GM06990 (cell line): Measurements from ENCODE around the gene KLHL11.

ENCODE experiments used
- DNase-seq: peaks from one replicate; pipeline ENCODE4 v3.0.0-alpha.2; 2011; ENCODE audit not compliant: insufficient read length; ENCODE audit errors: extremely low read depth
- H3K27me3 ChIP-seq: replicated peaks from 2 replicates; pipeline ENCODE4 v1.6.0; 2011; ENCODE audit warnings: low read length; ENCODE audit not compliant: control insufficient read depth, insufficient read depth
- H3K36me3 ChIP-seq: 2 replicates; pipeline ENCODE4 v1.5.1; 2011; ENCODE audit warnings: low read length; ENCODE audit not compliant: control insufficient read depth, insufficient read depth
- H3K4me3 ChIP-seq: replicated peaks from 2 replicates; pipeline ENCODE4 v1.5.1; 2011; ENCODE audit warnings: low read depth, mild to moderate bottlenecking, control low read depth, low read length
- TF ChIP-seq, protein P1 (sequence below): IDR thresholded peaks from 2 replicates; pipeline ENCODE4 v1.5.1; 2011; ENCODE audit warnings: low read length, control low read depth, mild to moderate bottlenecking, inconsistent platforms; ENCODE audit not compliant: insufficient read depth, poor library complexity, severe bottlenecking

Gene KLHL11

DNA sequence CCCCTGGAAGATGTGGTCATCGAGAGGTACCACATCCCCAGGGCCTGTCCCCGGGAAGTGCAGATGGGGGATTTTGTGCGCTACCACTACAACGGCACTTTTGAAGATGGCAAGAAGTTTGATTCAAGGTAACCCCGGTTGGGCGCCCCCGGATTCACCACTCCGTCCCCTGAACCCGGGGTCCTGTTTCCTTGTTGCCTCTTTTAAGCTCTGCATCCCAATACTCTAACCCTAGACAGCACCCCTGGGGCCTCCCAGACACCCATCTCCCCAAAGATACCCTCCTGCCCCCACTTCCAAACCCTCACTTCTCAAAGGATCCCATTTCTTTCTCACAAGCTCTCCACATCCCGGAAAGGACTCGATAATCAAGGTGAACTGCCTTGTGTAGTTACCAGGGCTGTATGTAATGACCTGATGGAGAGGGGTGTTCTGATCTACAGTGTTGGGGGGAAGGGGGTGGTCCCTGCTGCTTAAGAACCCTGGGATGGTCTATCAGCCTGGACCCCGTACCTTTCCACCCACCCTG lies 52.0 kb downstream of the KLHL11 start:
- no peaks in the 10 kb centered on the region; the same call in 1 of the 2 replicates for H3K27me3 ChIP-seq
- no peak overlapping the region; the same call in 1 of the 2 replicates for H3K4me3 ChIP-seq
- DNase-seq: no peak
- H3K36me3 ChIP-seq: no peaks in the 10 kb centered on the region
- TF ChIP-seq, protein P1, sequence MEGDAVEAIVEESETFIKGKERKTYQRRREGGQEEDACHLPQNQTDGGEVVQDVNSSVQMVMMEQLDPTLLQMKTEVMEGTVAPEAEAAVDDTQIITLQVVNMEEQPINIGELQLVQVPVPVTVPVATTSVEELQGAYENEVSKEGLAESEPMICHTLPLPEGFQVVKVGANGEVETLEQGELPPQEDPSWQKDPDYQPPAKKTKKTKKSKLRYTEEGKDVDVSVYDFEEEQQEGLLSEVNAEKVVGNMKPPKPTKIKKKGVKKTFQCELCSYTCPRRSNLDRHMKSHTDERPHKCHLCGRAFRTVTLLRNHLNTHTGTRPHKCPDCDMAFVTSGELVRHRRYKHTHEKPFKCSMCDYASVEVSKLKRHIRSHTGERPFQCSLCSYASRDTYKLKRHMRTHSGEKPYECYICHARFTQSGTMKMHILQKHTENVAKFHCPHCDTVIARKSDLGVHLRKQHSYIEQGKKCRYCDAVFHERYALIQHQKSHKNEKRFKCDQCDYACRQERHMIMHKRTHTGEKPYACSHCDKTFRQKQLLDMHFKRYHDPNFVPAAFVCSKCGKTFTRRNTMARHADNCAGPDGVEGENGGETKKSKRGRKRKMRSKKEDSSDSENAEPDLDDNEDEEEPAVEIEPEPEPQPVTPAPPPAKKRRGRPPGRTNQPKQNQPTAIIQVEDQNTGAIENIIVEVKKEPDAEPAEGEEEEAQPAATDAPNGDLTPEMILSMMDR: no peak

DNA sequence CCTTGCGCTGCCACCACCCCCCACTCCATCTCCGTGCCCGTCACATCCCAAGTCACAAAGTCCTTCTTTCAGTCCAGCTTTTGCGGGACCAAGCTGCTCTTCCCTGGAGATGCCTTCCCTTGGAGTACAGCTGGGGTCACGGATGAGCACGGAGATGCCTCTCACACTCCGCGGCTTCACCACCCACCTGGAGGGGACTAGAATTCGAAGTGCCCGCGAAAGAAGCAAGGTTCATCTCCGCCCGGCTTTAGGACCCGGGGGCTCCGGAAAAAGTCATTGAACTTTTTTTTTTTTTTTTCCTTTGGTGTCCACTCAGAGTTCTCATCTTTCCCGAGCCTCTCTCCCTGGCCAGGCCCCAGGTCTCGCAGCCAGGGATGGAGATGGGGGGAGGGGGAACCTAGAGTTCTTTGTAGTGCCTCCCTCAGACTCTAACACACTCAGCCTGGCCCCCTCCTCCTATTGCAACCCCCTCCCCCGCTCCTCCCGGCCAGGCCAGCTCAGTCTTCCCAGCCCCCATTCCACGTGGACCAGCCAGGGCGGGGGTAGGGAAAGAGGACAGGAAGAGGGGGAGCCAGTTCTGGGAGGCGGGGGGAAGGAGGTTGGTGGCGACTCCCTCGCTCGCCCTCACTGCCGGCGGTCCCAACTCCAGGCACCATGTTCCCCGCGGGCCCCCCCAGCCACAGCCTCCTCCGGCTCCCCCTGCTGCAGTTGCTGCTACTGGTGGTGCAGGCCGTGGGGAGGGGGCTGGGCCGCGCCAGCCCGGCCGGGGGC lies 52.7 kb downstream of the KLHL11 start, which contains the start of gene FKBP10:
Gene FKBP10 (plus strand): TSS at position 624 of the 771 bp plus-strand sequence. CDS start 31 bp downstream, at position 655.
- no peaks in the 10 kb centered on the region; the same call in 1 of the 2 replicates for H3K27me3 ChIP-seq
- DNase-seq: no peak
- H3K36me3 ChIP-seq: no peaks in the 10 kb centered on the region
- TF ChIP-seq, protein P1: no peak
- H3K4me3 ChIP-seq: peak within 1 kb of the TSS; percentile 62

DNA sequence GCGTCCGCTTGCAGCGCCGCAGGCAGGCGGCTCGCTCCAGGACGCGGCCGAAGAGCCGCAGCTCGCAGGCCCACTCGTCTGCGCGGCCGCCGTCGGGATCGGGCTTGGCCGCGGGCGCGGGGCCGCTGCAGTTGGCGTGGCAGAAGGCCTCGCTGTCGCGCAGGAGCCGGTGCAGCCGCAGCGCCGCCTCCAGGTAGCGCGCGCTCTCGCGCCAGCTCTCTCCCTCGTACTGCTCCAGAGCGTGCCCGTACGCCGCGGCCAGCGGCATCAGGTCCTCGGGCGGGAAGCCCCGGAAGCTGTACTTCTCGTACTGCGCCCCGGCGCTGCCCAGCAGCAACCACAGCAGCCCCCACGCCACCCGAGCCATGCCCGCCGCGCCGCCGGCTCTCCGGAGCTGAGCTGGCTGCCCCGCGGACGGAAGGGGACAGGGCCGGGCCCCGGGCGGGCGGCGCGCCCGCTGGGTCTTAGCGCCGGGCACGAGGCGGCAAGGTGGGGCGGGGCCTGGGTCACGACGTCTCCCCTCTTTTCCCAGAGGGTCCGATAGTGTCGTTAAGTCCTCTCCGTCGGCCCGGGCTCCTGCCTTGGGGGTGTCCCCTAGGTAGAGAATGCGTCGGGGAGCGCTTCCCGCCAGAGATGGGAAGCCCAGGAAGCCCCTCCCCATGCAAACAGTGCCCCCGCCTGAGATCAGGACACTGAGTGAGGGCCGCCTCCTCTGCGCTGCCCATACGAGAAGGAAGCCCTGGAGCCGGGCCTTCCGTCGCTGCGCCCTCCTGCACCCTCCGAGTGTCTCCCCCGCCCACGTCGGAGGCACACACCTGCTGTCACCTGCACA lies 53.5 kb downstream of the KLHL11 start, which contains the start of gene P3H4:
Gene P3H4 (minus strand): TSS at position 401 of the 832 bp plus-strand sequence. CDS start 34 bp downstream, at position 367.
- Histone ChIP-seq H3K27me3 (no peaks in the 10 kb centered on the region; the same call in 1 of the 2 replicates), H3K4me3 (peak within 1 kb of the TSS; percentile 62), H3K36me3 (no peaks in the 10 kb centered on the region)
- DNase-seq: peak; percentile 83
- TF ChIP-seq, protein P1: peak; percentile 57

DNA sequence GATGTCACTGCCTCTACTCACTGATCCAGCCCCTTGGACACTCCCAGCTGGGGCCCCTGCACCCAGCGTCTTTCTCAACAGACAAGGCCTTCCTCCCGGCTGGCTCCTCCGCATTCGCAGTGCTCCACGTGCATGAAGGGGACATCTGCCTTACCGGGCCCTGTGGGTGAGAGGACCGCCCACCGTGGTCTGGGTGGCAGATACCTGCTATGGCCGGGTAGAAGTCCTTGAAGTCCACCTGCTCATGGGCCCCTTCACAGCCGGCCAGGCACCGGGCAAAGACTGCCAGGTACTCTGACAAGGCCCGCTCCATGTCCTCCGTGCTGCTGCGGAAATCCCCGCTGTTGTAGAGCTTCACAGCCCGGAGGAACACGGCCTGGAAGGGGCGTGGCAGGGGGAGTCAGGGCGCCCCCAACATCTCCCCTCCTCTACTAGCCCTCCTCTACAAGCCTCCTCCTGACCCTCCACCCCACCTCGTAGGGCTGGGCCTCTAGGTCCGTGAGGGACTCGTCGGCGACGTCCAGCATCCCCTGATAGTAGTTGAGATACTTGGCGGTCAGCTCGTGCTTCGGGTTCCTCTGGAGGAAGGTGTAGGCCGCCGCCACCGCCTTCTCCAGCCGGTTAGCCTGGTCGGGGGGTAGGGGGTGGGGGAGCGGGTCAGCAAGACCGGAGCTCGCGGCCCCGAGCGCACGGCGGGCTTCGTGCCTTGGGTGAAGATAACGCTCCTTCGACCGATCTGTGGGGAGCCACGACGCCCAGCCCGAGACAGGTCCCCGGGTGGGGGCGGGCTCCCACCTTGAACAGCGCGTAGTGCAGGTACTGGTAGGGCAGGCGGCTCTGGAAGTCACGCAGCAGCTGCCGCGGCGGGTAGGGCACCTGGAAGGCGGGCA lies 54.3 kb downstream of the KLHL11 start:
- TF ChIP-seq, protein P1: no peak
- Histone ChIP-seq H3K4me3 (peak overlapping the region; percentile 62), H3K27me3 (no peaks in the 10 kb centered on the region; the same call in 1 of the 2 replicates), H3K36me3 (no peaks in the 10 kb centered on the region)
- DNase-seq: no peak
